Activated CD4-positive, alpha-beta T cell treated with anti-CD3 and anti-CD28 coated beads for 4 hours (primary cell): ENCODE data around the gene ZNF319.

Source experiments
- DNase-seq, 2 donors: peaks; one replicate each; pipeline ENCODE4 v3.0.0-alpha.2; 2020

The ZNF319 gene

GRCh38 chr16:58036943-58037342 is 36.5 kb upstream of the ZNF319 start:
- DNase-seq, result no peak

GRCh38 chr16:58035356-58036170 is 35.1 kb upstream of the ZNF319 start:
- no peak for DNase-seq

GRCh38 chr16:58034774-58035173 is 34.3 kb upstream of the ZNF319 start:
- DNase-seq, result no peak

GRCh38 chr16:58034128-58034685 is 33.7 kb upstream of the ZNF319 start:
- DNase-seq, result no peak

GRCh38 chr16:58032710-58033293 is 32.3 kb upstream of the ZNF319 start:
- DNase-seq, result no peak

GRCh38 chr16:58031016-58031800 is 30.7 kb upstream of the ZNF319 start:
- DNase-seq, result no peak

- DNase-seq, result no peak
Measured at GRCh38 chr16:58030136-58030840, 29.8 kb upstream of the ZNF319 start.

GRCh38 chr16:58029410-58029809 is 28.9 kb upstream of the ZNF319 start:
- no peak for DNase-seq

GRCh38 chr16:58028541-58029070 is 28.1 kb upstream of the ZNF319 start:
- no peak for DNase-seq

- DNase-seq, result no peak
Measured at GRCh38 chr16:58027916-58028455, 27.5 kb upstream of the ZNF319 start.

GRCh38 chr16:58027161-58027915 is 26.9 kb upstream of the ZNF319 start:
- no peak for DNase-seq

GRCh38 chr16:58026705-58027160 is 26.3 kb upstream of the ZNF319 start:
- no peak for DNase-seq

GRCh38 chr16:58026139-58026704 is 25.8 kb upstream of the ZNF319 start:
- no peak for DNase-seq

GRCh38 chr16:58025351-58026138 is 25.1 kb upstream of the ZNF319 start, which contains the start of gene MMP15:
MMP15 (plus strand) TSS chr16:58025754; CDS start chr16:58026351, 597 bp downstream.
- DNase-seq, result peak; percentile 64 to 69

GRCh38 chr16:58024486-58025350 is 24.2 kb upstream of the ZNF319 start:
- DNase-seq, result peak in 1 of 2 donors; percentile 10

- no peak for DNase-seq
Measured at GRCh38 chr16:58022601-58023371, 22.3 kb upstream of the ZNF319 start.

GRCh38 chr16:58021661-58022551 is 21.4 kb upstream of the ZNF319 start:
- no peak for DNase-seq
